Measurements from ENCODE around the gene FAM161B.

Gene FAM161B

DNA sequence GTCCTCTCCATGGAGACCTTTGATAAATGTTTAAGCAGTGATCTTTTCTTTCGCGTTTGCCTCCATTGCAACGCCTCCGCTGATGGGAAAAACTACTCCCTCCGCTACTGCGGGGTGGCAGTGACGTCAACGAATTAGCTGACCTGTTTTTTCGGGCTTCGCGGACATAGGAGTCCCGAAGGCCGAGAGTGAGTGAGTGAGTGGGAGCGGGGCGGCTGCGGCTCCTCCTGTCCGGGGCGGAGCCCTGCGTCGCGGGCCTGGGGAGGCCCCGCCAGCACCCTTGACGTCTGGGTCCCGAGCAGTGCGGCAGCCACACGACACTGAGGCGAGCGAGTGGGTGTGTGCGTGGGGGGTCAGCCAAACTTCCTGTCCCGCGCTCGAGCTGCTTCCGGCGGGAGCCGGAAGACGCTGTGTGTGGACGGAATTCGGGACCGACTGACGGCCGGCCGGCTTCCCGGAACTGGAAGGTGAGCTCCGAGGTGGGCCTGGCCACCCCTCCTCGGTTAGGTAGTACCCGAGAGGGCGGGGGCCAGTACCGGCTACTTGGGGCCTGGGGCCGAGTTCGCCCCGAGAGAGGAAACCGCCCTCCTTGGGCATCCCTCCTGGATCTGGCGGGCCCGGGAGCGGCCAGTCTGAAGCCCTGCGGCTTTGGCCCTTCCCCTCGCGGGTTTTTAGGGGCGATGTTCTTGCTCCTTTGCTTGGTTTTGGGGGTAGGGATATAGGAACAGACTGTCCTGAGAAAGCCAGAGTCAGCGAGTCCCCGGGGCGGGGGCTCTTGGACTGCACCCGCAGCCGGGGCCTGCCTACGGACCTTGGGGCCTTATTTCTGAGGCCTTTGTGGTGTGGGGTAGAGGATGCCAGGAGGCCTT, 63.2 kb downstream of the FAM161B start, which contains the start of gene ZNF410:
Gene ZNF410, plus strand, starts transcription at position 411 of the 869 bp plus-strand sequence. CDS start 5,317 bp downstream, outside the sequence.
- Histone ChIP-seq H3K4me3 (IDR thresholded peaks at IDR 0.05; ENCODE audit: insufficient read depth, low read depth, low read length) (no peak within 1 kb of the TSS), H3K79me2 (ENCODE audit: insufficient read depth, low read depth) (peaks cover 54% of the 10 kb centered on the region), H3K4me2 (peak within 1 kb of the TSS; percentile 68), H3K9ac (peak within 1 kb of the TSS; percentile 74), H2AFZ (ENCODE audit: low read depth) (peak within 1 kb of the TSS; percentile 98), H3K27ac (peak within 1 kb of the TSS; percentile 80), H3K36me3 (ENCODE audit: insufficient read depth) (no peaks in the 10 kb centered on the region), H4K20me1 (ENCODE audit: insufficient read depth) (no peaks in the 10 kb centered on the region), H3K4me1 (ENCODE audit: low read depth, poor library complexity, severe bottlenecking) (peaks cover 11% of the 10 kb centered on the region), H3K27me3 (ENCODE audit: insufficient read depth, low read depth) (no peaks in the 10 kb centered on the region)
- no peak for TF ChIP-seq CTCF (conservative IDR thresholded peaks at IDR 0.05; ENCODE audit: low read depth, low read length)

DNA sequence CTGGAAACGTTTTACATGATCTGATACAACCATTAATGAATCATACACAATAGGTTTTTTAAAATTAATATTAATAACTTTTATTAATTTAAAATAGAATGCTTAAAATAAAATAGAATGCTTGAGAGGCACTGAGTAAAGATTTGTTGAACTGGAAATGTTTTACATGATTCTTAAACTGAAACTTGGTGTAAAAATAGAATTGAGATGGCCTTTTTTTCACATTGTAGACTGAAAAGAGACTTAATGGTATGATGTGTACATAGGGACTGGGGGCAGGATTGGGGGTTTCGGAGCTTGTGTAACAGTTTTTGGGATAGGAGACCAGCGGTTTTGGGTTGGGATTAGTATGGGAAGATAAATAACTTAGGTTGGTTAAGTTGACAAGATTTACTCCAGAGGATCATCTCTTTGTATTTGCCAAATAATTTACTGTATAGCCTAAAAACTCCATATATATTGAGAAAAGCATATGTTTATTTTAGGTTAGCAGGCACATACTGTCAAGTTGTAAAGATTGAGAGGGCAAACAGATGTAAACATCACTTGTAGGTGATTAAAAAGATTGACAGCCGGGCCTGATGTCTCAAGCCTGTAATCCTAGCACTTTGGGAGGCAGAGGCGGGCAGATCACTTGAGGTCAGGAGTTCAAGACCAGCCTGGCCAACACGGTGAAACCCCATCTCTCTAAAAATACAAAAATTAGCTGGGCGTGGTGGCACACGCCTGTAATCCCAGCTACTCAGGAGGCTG, 65.3 kb downstream of the FAM161B start:
- Histone ChIP-seq H3K9ac (no peak overlapping the region), H3K4me1 (ENCODE audit: low read depth, poor library complexity, severe bottlenecking) (peaks cover 11% of the 10 kb centered on the region), H3K4me3 (IDR thresholded peaks at IDR 0.05; ENCODE audit: insufficient read depth, low read depth, low read length) (no peak overlapping the region), H4K20me1 (ENCODE audit: insufficient read depth) (no peaks in the 10 kb centered on the region), H3K27me3 (ENCODE audit: insufficient read depth, low read depth) (no peaks in the 10 kb centered on the region), H3K27ac (no peak overlapping the region), H3K4me2 (no peak overlapping the region), H3K79me2 (ENCODE audit: insufficient read depth, low read depth) (peaks cover 37% of the 10 kb centered on the region), H2AFZ (ENCODE audit: low read depth) (no peak overlapping the region), H3K36me3 (ENCODE audit: insufficient read depth) (no peaks in the 10 kb centered on the region)
- no peak for TF ChIP-seq CTCF (conservative IDR thresholded peaks at IDR 0.05; ENCODE audit: low read depth, low read length)

Measured in KMS-11 (cell line).